H9 (cell line): ENCODE data around the gene ISOC1. TPM values are rescaled to one million over a fixed set of nuclear protein-coding genes. Genes with fewer than 3 reads are reported as not detected.

Experiments used
- DNase-seq: peaks from one replicate; pipeline ENCODE4 v3.0.0-alpha.2; 2017
- H2AFZ ChIP-seq: one replicate; pipeline ENCODE4 v1.6.1; 2013; ENCODE audit warnings: mild to moderate bottlenecking, low read length, control low read depth, moderate library complexity
- H2AK5ac ChIP-seq: 2 replicates; pipeline ENCODE4 v1.6.1; 2013; ENCODE audit warnings: low read length, control low read depth, mixed read lengths; ENCODE audit not compliant: insufficient read length
- H2BK120ac ChIP-seq: one replicate; pipeline ENCODE4 v1.6.1; 2013; ENCODE audit warnings: low read depth, mild to moderate bottlenecking, low read length, control low read depth, inconsistent platforms; ENCODE audit not compliant: poor library complexity, severe bottlenecking
- H2BK12ac ChIP-seq: 2 replicates; pipeline ENCODE4 v1.6.1; 2013; ENCODE audit warnings: low read length, control low read depth, mixed read lengths, low read depth; ENCODE audit not compliant: insufficient read length
- H2BK15ac ChIP-seq: 2 replicates; pipeline ENCODE4 v1.6.1; 2013; ENCODE audit warnings: low read depth, low read length, control low read depth
- H2BK20ac ChIP-seq: one replicate; pipeline ENCODE4 v1.6.1; 2013; ENCODE audit warnings: low read depth, mild to moderate bottlenecking, low read length, control low read depth, inconsistent platforms; ENCODE audit not compliant: poor library complexity, severe bottlenecking
- H2BK5ac ChIP-seq: 2 replicates; pipeline ENCODE4 v1.6.1; 2013; ENCODE audit warnings: low read length, control low read depth, mixed read lengths; ENCODE audit not compliant: insufficient read length
- H3K14ac ChIP-seq: 2 replicates; pipeline ENCODE4 v1.6.1; 2013; ENCODE audit warnings: low read length, control low read depth; ENCODE audit not compliant: insufficient read depth
- H3K18ac ChIP-seq: 2 replicates; pipeline ENCODE4 v1.6.1; 2013; ENCODE audit warnings: low read depth, mild to moderate bottlenecking, mixed read lengths, low read length, control low read depth; ENCODE audit not compliant: insufficient read length
- H3K23ac ChIP-seq: 2 replicates; pipeline ENCODE4 v1.6.1; 2013; ENCODE audit warnings: low read length, control low read depth, mixed read lengths, low read depth; ENCODE audit not compliant: insufficient read length
- H3K23me2 ChIP-seq: 2 replicates; pipeline ENCODE4 v1.6.1; 2013; ENCODE audit warnings: low read depth, mild to moderate bottlenecking, mixed read lengths, low read length, control low read depth; ENCODE audit not compliant: insufficient read length, poor library complexity, severe bottlenecking
- H3K27ac ChIP-seq: 2 replicates; pipeline ENCODE4 v1.5.1; 2013; ENCODE audit warnings: low read length, control low read depth, mixed read lengths, low read depth; ENCODE audit not compliant: insufficient read length
- H3K27me3 ChIP-seq: 2 replicates; pipeline ENCODE4 v1.6.1; 2013; ENCODE audit warnings: low read length, control low read depth, inconsistent platforms; ENCODE audit not compliant: insufficient read depth
- H3K4ac ChIP-seq: 2 replicates; pipeline ENCODE4 v1.6.1; 2013; ENCODE audit warnings: low read depth, mild to moderate bottlenecking, control low read depth, inconsistent platforms, low read length, moderate library complexity
- H3K4me1 ChIP-seq: 2 replicates; pipeline ENCODE4 v1.6.1; 2013; ENCODE audit warnings: low read length, control low read depth, inconsistent platforms; ENCODE audit not compliant: insufficient read depth
- H3K4me2 ChIP-seq: 2 replicates; pipeline ENCODE4 v1.6.1; 2013; ENCODE audit warnings: low read length, control low read depth, mixed read lengths; ENCODE audit not compliant: insufficient read length, insufficient read depth
- H3K56ac ChIP-seq: 2 replicates; pipeline ENCODE4 v1.6.1; 2013; ENCODE audit warnings: low read depth, mild to moderate bottlenecking, mixed read lengths, low read length, control low read depth; ENCODE audit not compliant: insufficient read length
- H3K79me1 ChIP-seq: 2 replicates; pipeline ENCODE4 v1.6.1; 2013; ENCODE audit warnings: low read depth, mild to moderate bottlenecking, moderate library complexity, low read length, control low read depth, inconsistent platforms; ENCODE audit not compliant: insufficient read depth, poor library complexity, severe bottlenecking
- H3K79me2 ChIP-seq: 2 replicates; pipeline ENCODE4 v1.6.1; 2013; ENCODE audit warnings: low read length, control low read depth, inconsistent platforms; ENCODE audit not compliant: insufficient read depth
- H3K9ac ChIP-seq: 2 replicates; pipeline ENCODE4 v1.6.1; 2013; ENCODE audit warnings: low read length, control low read depth, mixed read lengths; ENCODE audit not compliant: insufficient read length; ENCODE audit errors: extremely low read depth
- H3K9me3 ChIP-seq: one replicate; pipeline ENCODE4 v1.6.1; 2013; ENCODE audit warnings: low read depth, low read length, inconsistent platforms; ENCODE audit not compliant: control insufficient read depth
- H3T11ph ChIP-seq: one replicate; pipeline ENCODE4 v1.6.1; 2013; ENCODE audit warnings: mild to moderate bottlenecking, low read length, control low read depth, inconsistent platforms
- H4K20me1 ChIP-seq: one replicate; pipeline ENCODE4 v1.6.1; 2013; ENCODE audit not compliant: control insufficient read depth, insufficient read length, insufficient read depth
- H4K5ac ChIP-seq: 2 replicates; pipeline ENCODE4 v1.6.1; 2013; ENCODE audit warnings: low read depth, mild to moderate bottlenecking, mixed read lengths, low read length, control low read depth; ENCODE audit not compliant: insufficient read length
- H4K8ac ChIP-seq: replicated peaks from 2 replicates; pipeline ENCODE4 v1.6.1; 2013; ENCODE audit warnings: low read length, control low read depth, mixed read lengths, low read depth; ENCODE audit not compliant: insufficient read length
- H4K91ac ChIP-seq: 2 replicates; pipeline ENCODE4 v1.6.1; 2013; ENCODE audit warnings: low read depth, mild to moderate bottlenecking, moderate library complexity, mixed read lengths, low read length, control low read depth; ENCODE audit not compliant: insufficient read length
- H3K27ac Mint-ChIP-seq, 3 experiments: 2 replicates in 2 of 3; 3 replicates in 1 of 3; pipeline ENCODE4 v1.8.0; 2020 to 2021; ENCODE audit warnings: mixed read lengths in 3 of 3, mild to moderate bottlenecking in 1 of 3, moderate library complexity in 1 of 3
- H3K27me3 Mint-ChIP-seq: 2 replicates; pipeline ENCODE4 v1.8.0; 2021; ENCODE audit warnings: low read depth, mild to moderate bottlenecking, moderate library complexity, mixed read lengths
- H3K36me3 Mint-ChIP-seq, 3 experiments: 2 replicates in 2 of 3; 3 replicates in 1 of 3; pipeline ENCODE4 v1.8.0; 2020 to 2021; ENCODE audit warnings: low read depth in 3 of 3, mixed read lengths in 3 of 3; ENCODE audit not compliant: insufficient read depth in 1 of 3
- H3K4me1 Mint-ChIP-seq, 2 experiments: 2 replicates each; pipeline ENCODE4 v1.8.0; 2020; ENCODE audit warnings: mixed read lengths in 2 of 2
- H3K4me3 Mint-ChIP-seq, 2 experiments: 2 replicates in 1 of 2; 3 replicates in 1 of 2; pipeline ENCODE4 v1.8.0; 2020 to 2021; ENCODE audit warnings: mild to moderate bottlenecking in 2 of 2, mixed read lengths in 2 of 2, moderate library complexity in 1 of 2
- H3K9me3 Mint-ChIP-seq, 2 experiments: 2 replicates in 1 of 2; 3 replicates in 1 of 2; pipeline ENCODE4 v1.8.0; 2020; ENCODE audit warnings: mild to moderate bottlenecking in 2 of 2, mixed read lengths in 2 of 2, moderate library complexity in 1 of 2
- total RNA-seq: library from RNA; stranded (reverse); gene quantifications from 2 replicates; pipeline ENCODE4 v1.2.1, GENCODE V29; 2021
- TF ChIP-seq, protein P1 (sequence below): fragments of 200-600 bp; sonication (generic); conservative IDR thresholded peaks from 3 replicates; pipeline ENCODE4 v1.8.0; 2021; ENCODE audit warnings: antibody characterized with exemption, mild to moderate bottlenecking

Gene ISOC1
- total RNA-seq, 1 experiment from 2014 or later: 23.0 TPM

DNA sequence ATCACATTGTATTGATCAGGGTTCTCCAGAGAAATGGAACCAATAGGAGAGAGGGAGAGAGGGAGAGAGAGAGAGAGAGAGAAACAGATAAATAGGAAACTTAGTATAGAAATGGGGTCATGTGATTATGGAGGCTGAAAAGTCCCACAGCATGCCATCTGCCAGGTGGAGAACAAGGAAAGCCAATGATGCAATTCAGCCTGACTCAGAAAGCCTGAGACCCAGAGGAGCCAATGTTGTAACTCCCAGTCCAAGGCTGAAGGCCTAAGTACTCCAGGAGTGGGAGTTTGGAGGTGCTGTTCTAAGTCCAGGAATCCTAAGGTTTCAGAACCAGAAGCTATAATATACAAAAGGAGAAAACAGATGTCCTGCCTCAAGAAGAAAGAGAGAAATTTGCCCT, 48.4 kb upstream of the ISOC1 start:
- H3K4me2 ChIP-seq: no peak overlapping the region
- no peak for DNase-seq
- no peak overlapping the region for H3K9ac ChIP-seq
- H3K23me2 ChIP-seq: no peaks in the 10 kb centered on the region
- peaks cover 4 to 6% of the 10 kb centered on the region in 2 experiments; a peak in 3 of 5 replicates for H3K9me3 Mint-ChIP-seq
- no peaks in the 10 kb centered on the region for H3K79me2 ChIP-seq
- no peaks in the 10 kb centered on the region for H3K9me3 ChIP-seq
- H2BK15ac ChIP-seq: no peak overlapping the region
- H2BK5ac ChIP-seq: no peak overlapping the region
- H2BK12ac ChIP-seq: no peak overlapping the region
- no peak overlapping the region for H4K5ac ChIP-seq
- H3K4me1 ChIP-seq: no peaks in the 10 kb centered on the region
- no peak overlapping the region for H3K56ac ChIP-seq
- H4K91ac ChIP-seq: no peak overlapping the region
- H3K36me3 Mint-ChIP-seq: peaks cover 0 to 3% (median 0%) of the 10 kb centered on the region in 3 experiments; a peak in 3 of 7 replicates
- H3K4ac ChIP-seq: no peak overlapping the region
- H2BK120ac ChIP-seq: no peak overlapping the region
- no peaks in the 10 kb centered on the region for H3K27me3 Mint-ChIP-seq
- no peaks in the 10 kb centered on the region for H4K20me1 ChIP-seq
- TF ChIP-seq, protein P1, sequence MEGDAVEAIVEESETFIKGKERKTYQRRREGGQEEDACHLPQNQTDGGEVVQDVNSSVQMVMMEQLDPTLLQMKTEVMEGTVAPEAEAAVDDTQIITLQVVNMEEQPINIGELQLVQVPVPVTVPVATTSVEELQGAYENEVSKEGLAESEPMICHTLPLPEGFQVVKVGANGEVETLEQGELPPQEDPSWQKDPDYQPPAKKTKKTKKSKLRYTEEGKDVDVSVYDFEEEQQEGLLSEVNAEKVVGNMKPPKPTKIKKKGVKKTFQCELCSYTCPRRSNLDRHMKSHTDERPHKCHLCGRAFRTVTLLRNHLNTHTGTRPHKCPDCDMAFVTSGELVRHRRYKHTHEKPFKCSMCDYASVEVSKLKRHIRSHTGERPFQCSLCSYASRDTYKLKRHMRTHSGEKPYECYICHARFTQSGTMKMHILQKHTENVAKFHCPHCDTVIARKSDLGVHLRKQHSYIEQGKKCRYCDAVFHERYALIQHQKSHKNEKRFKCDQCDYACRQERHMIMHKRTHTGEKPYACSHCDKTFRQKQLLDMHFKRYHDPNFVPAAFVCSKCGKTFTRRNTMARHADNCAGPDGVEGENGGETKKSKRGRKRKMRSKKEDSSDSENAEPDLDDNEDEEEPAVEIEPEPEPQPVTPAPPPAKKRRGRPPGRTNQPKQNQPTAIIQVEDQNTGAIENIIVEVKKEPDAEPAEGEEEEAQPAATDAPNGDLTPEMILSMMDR: no peak
- H3K27ac ChIP-seq: no peak overlapping the region
- H2AFZ ChIP-seq: no peak overlapping the region
- H2AK5ac ChIP-seq: no peak overlapping the region
- no peak overlapping the region for H3K23ac ChIP-seq
- no peak overlapping the region for H2BK20ac ChIP-seq
- H3T11ph ChIP-seq: no peak overlapping the region
- peak overlapping the region in 1 of 2 experiments; percentile 4; a peak in 1 of 5 replicates for H3K4me3 Mint-ChIP-seq
- H4K8ac ChIP-seq: no peak overlapping the region
- no peak overlapping the region for H3K14ac ChIP-seq
- H3K79me1 ChIP-seq: no peaks in the 10 kb centered on the region
- H3K27me3 ChIP-seq: no peaks in the 10 kb centered on the region
- H3K18ac ChIP-seq: no peak overlapping the region
- no peaks in the 10 kb centered on the region for H3K4me1 Mint-ChIP-seq
- no peak overlapping the region for H3K27ac Mint-ChIP-seq
